Measurements from ENCODE around the gene GYS2. TPM values are rescaled to one million over a fixed set of nuclear protein-coding genes. Genes with fewer than 3 reads are reported as not detected.

The GYS2 gene
- total RNA-seq, 1 experiment from 2014 or later, result 0.66 TPM

- H3K4me3 ChIP-seq (ENCODE audit: low read depth, low read length), result no peak overlapping the region
- no peaks in the 10 kb centered on the region for H3K9me3 Mint-ChIP-seq (ENCODE audit: unreplicated experiment)
- no peak overlapping the region for H3K27ac Mint-ChIP-seq (ENCODE audit: unreplicated experiment)
- no peak for DNase-seq
- TF ChIP-seq CTCF (IDR thresholded peaks at IDR 0.05; ENCODE audit: insufficient read depth in 1 of 2, low read depth in 1 of 2, low read length in 1 of 2, severe bottlenecking in 1 of 2, unreplicated experiment in 1 of 2), result no peak
- intact Hi-C loops (cut with micrococcal nuclease; ENCODE audit: unreplicated experiment), result no loop called here
- CTCF ChIA-PET, result no interaction called here
- BruUV-seq (replicated peaks), result no TSS peak
- no peaks in the 10 kb centered on the region for H3K9me3 ChIP-seq
- no peaks in the 10 kb centered on the region for H3K36me3 ChIP-seq (ENCODE audit: control insufficient read depth, insufficient read depth, low read length)
- H3K4me3 Mint-ChIP-seq (ENCODE audit: unreplicated experiment), result no peak overlapping the region
- H3K27me3 Mint-ChIP-seq (ENCODE audit: insufficient read depth, unreplicated experiment), result no peaks in the 10 kb centered on the region
- H3K4me1 ChIP-seq, result peaks cover 6% of the 10 kb centered on the region; the same call in 1 of the 2 replicates
- H3K4me1 Mint-ChIP-seq (ENCODE audit: low read depth, unreplicated experiment), result peaks cover 6% of the 10 kb centered on the region
- no peaks in the 10 kb centered on the region for H3K27me3 ChIP-seq (replicated peaks; ENCODE audit: control insufficient read depth, insufficient read depth, low read length)
- POLR2A ChIA-PET, result no interaction called here
- no peaks in the 10 kb centered on the region for H3K36me3 Mint-ChIP-seq (ENCODE audit: insufficient read depth, unreplicated experiment)
These were observed 62.9 kb downstream of the GYS2 start for GRCh38 chr12:21541773-21542172.

GRCh38 chr12:21539797-21540196, 64.8 kb downstream of the GYS2 start:
- no TSS peak for BruUV-seq (replicated peaks)
- H3K9me3 ChIP-seq, result no peaks in the 10 kb centered on the region
- intact Hi-C loops (cut with micrococcal nuclease; ENCODE audit: unreplicated experiment), result no loop called here

GRCh38 chr12:21538061-21538653, 66.5 kb downstream of the GYS2 start:
- H3K27me3 ChIP-seq (replicated peaks; ENCODE audit: control insufficient read depth, insufficient read depth, low read length), result no peaks in the 10 kb centered on the region
- Mint-ChIP-seq H3K36me3 (ENCODE audit: insufficient read depth, unreplicated experiment) (no peaks in the 10 kb centered on the region), H3K4me3 (ENCODE audit: unreplicated experiment) (no peak overlapping the region), H3K27ac (ENCODE audit: unreplicated experiment) (no peak overlapping the region), H3K4me1 (ENCODE audit: low read depth, unreplicated experiment) (no peaks in the 10 kb centered on the region), H3K27me3 (ENCODE audit: insufficient read depth, unreplicated experiment) (no peaks in the 10 kb centered on the region), H3K9me3 (ENCODE audit: unreplicated experiment) (no peaks in the 10 kb centered on the region)
- ChIA-PET POLR2A (no interaction called here), CTCF (no interaction called here)
- no peaks in the 10 kb centered on the region for H3K9me3 ChIP-seq
- intact Hi-C loops (cut with micrococcal nuclease; ENCODE audit: unreplicated experiment), result no loop called here
- BruUV-seq (replicated peaks), result no TSS peak
- DNase-seq, result no peak
- TF ChIP-seq CTCF (IDR thresholded peaks at IDR 0.05; ENCODE audit: insufficient read depth in 1 of 2, low read depth in 1 of 2, low read length in 1 of 2, severe bottlenecking in 1 of 2, unreplicated experiment in 1 of 2), result no peak
- no peaks in the 10 kb centered on the region for H3K4me1 ChIP-seq
- no peak overlapping the region for H3K4me3 ChIP-seq (ENCODE audit: low read depth, low read length)
- no peaks in the 10 kb centered on the region for H3K36me3 ChIP-seq (ENCODE audit: control insufficient read depth, insufficient read depth, low read length)

More at GRCh38 chr12:21539797-21540196, 64.8 kb downstream of the GYS2 start:
- Histone ChIP-seq H3K27me3 (replicated peaks; ENCODE audit: control insufficient read depth, insufficient read depth, low read length) (no peaks in the 10 kb centered on the region), H3K4me1 (peaks cover 6% of the 10 kb centered on the region; the same call in 1 of the 2 replicates), H3K4me3 (ENCODE audit: low read depth, low read length) (no peak overlapping the region), H3K36me3 (ENCODE audit: control insufficient read depth, insufficient read depth, low read length) (no peaks in the 10 kb centered on the region)
- POLR2A ChIA-PET, result no interaction called here
- Mint-ChIP-seq H3K4me3 (ENCODE audit: unreplicated experiment) (no peak overlapping the region), H3K27ac (ENCODE audit: unreplicated experiment) (no peak overlapping the region), H3K4me1 (ENCODE audit: low read depth, unreplicated experiment) (peaks cover 6% of the 10 kb centered on the region), H3K36me3 (ENCODE audit: insufficient read depth, unreplicated experiment) (no peaks in the 10 kb centered on the region), H3K27me3 (ENCODE audit: insufficient read depth, unreplicated experiment) (no peaks in the 10 kb centered on the region), H3K9me3 (ENCODE audit: unreplicated experiment) (no peaks in the 10 kb centered on the region)
- no peak for DNase-seq
- no peak for TF ChIP-seq CTCF (IDR thresholded peaks at IDR 0.05; ENCODE audit: insufficient read depth in 1 of 2, low read depth in 1 of 2, low read length in 1 of 2, severe bottlenecking in 1 of 2, unreplicated experiment in 1 of 2)
- CTCF ChIA-PET, result no interaction called here

Measured in Caco-2 (cell line).